ENCODE data around the gene BMP3. TPM values are rescaled to one million over a fixed set of nuclear protein-coding genes. Genes with fewer than 3 reads are reported as not detected.

Gene BMP3
- total RNA-seq, 1 experiment from 2014 or later, result 0.59 TPM

DNA sequence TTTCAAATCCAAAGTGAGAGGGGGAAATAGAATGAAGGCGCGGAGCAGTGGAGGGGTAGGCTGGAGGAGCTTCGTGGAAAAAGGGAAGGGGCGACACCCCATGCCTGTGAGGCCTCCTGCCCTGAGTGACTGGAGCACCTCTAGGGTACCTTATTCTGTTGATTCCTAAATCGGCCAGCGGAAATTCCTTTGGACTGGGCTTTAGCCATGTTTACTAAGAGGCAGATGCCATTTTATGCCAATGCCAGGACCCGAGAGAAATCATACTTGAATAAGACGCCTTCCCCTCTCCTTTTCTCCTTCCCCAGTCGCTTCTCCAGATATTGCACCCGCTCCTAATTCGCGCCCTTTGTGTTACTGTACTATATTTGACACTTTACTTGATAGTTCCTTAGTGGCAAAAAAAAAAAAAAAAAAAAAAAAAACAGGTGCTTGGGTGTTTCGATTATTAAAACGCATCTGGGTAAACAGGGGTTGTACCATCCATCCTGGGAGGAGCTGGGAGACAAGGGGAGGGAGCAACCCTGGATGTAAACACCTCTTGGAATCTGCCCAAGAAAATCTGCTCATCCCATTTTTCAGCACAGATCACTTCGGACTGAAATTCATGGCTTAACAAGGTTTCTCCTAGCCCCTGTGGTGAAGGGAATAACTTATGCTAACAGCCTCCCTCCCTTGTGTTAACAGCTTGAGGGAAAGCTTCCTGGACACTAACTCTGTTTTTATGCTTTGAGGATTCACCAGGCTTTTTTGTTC is 1.5 kb downstream of the BMP3 start:
- Histone ChIP-seq H3K9me3 (replicated peaks) (no peaks in the 10 kb centered on the region), H3K36me3 (no peaks in the 10 kb centered on the region), H3K4me3 (no peak overlapping the region), H3K4me1 (peaks cover 4% of the 10 kb centered on the region; the same call in 1 of the 2 replicates), H3K27ac (no peak overlapping the region), H3K27me3 (no peaks in the 10 kb centered on the region)
- DNase-seq, result no peak

DNA sequence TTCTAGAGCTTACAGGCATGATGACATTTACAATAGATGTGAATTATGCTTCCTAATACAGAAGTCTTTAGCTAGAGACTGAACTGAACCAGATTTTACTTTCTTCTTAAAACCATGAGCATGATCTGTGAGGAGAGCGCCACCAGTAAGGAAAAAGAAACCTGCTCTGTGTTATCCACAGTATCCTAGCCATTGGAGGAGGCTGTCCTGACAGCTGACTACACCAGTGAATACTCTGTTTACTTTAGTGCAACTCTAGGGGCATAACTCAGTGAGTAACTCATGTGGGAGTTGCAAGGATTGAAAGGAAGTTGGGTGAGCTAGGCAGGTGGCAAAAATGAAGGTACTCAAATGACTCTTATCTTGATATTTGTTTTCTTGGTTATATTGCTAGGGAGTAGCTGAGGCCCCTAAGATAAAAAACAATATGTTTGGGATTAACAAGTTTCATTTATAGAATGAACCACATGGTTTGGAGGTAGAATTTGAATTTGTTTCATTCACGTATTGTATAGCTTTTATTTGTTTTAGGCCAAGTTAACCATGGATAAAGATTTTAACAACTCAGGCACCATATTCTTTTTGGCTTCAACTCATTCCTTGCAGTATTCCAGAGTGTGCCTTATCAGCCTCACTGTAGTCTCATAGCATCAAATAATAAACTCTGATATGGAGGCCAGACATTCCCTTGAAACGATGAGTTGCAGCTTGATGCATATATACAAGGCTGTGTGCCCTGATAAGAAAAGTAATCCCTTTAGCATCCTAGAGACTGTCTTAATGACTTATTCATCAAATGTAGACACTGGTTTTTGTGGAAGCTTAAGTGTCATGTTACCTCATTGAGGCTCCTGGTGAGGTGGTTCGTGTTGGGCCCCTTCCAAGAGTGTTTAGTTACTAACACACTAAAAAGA is 2.5 kb downstream of the BMP3 start:
- Histone ChIP-seq H3K36me3 (no peaks in the 10 kb centered on the region), H3K27me3 (no peaks in the 10 kb centered on the region), H3K4me3 (no peak overlapping the region), H3K9me3 (replicated peaks) (no peaks in the 10 kb centered on the region), H3K27ac (no peak overlapping the region), H3K4me1 (peaks cover 4% of the 10 kb centered on the region; the same call in 1 of the 2 replicates)
- peak in 1 of 2 experiments; percentile 22 for DNase-seq

DNA sequence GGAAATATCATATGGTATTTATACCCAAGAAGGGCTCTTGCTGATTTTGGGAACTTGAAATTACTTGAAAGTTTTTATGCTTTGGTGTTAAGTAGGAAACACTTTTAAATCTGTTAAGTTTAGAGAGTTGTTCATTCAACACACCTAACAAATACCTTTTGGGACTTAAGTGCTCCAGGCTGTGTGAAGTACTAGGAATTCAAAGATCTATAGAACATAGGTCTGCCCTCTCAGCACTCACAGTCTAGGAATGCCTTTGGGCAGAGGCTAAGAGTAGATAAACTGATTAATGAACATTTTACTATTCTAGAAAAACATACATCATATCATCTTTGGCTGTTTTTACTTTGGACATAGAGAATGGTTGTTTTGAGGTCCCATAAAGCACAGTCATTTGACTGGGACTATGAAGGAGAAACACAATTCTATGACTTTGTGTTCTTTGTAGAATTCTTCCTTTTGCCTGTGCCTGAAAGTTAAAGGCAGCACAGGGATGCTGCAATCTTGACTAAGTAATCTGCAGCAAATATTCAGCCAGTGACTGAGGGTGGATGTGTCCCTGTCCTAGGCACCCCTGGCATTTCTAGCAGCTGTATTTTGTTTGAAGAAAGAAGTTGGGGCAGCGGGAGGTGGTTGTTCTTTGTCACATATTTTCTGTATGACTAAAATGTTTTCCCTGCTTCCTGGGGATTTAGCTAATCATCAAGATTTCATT is 8.3 kb downstream of the BMP3 start:
- Histone ChIP-seq H3K4me3 (no peak overlapping the region), H3K27ac (no peak overlapping the region), H3K9me3 (replicated peaks) (no peaks in the 10 kb centered on the region), H3K36me3 (no peaks in the 10 kb centered on the region), H3K4me1 (no peaks in the 10 kb centered on the region), H3K27me3 (no peaks in the 10 kb centered on the region)
- no peak for DNase-seq

DNA sequence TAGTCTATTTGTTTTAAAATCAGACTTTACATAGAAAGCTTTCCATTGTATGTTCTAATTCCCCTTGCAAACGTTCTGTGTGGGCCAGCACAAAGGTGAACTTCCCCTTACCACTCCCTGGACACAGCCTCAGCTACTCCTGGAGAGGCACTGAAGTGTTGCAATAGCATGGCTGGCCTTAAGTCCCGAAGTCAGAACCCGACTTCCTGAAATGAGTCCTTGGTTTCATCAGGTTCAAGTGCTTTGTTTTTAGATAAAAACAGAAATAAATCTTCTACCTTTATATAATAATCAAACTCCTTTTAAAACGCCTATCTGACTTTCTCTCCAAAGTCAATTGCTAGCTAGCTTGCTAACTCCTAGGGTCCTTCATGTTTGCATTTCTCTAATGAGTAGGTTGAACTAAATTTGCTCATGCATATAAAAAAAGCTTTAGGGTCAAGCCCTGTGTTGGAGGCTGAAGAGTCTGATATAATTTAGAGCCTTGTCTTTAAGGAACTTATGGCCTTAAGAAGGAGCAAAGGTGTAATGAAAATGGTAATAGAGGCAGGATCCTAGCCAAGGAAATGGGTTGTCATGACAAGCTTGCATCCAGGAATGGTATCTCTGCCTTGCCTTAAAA is 9.0 kb downstream of the BMP3 start:
- H3K27ac ChIP-seq, result no peak overlapping the region
- H3K4me1 ChIP-seq, result no peaks in the 10 kb centered on the region
- DNase-seq, result no peak
- no peaks in the 10 kb centered on the region for H3K36me3 ChIP-seq
- H3K27me3 ChIP-seq, result no peaks in the 10 kb centered on the region
- no peaks in the 10 kb centered on the region for H3K9me3 ChIP-seq (replicated peaks)
- H3K4me3 ChIP-seq, result no peak overlapping the region

DNA sequence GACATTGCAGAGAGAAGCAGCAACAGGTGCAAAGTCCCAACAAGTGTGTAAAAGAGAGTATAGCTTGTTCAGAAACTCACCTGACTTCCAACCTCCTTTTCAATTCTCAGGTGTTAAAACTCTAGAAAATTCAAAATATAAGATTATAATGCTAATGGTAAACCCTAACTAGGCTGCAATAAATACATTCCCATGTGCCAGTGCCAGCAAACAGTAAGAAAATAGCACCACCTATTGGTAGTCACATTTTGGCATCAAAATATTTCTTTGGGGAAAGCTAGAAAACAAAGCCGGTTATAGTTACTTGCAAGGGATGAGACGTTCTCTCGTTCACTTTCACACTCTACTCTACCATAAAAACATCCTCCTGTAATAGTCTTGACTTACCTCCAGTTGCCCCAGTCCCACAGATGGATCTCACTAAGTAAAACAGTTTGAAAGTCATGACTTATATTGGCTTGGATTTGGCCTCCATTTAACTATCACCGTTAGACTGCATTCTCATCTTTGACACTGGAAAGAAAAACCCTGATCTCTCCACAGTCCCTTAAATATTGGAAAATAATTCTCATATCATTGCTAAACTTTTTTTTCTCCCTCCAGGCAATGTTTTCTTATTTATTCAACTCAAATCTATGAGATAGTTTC is 9.6 kb downstream of the BMP3 start:
- Histone ChIP-seq H3K9me3 (replicated peaks) (no peaks in the 10 kb centered on the region), H3K4me3 (no peak overlapping the region), H3K36me3 (no peaks in the 10 kb centered on the region), H3K4me1 (no peaks in the 10 kb centered on the region), H3K27ac (no peak overlapping the region), H3K27me3 (no peaks in the 10 kb centered on the region)
- peak in 1 of 2 experiments; percentile 63 for DNase-seq

DNA sequence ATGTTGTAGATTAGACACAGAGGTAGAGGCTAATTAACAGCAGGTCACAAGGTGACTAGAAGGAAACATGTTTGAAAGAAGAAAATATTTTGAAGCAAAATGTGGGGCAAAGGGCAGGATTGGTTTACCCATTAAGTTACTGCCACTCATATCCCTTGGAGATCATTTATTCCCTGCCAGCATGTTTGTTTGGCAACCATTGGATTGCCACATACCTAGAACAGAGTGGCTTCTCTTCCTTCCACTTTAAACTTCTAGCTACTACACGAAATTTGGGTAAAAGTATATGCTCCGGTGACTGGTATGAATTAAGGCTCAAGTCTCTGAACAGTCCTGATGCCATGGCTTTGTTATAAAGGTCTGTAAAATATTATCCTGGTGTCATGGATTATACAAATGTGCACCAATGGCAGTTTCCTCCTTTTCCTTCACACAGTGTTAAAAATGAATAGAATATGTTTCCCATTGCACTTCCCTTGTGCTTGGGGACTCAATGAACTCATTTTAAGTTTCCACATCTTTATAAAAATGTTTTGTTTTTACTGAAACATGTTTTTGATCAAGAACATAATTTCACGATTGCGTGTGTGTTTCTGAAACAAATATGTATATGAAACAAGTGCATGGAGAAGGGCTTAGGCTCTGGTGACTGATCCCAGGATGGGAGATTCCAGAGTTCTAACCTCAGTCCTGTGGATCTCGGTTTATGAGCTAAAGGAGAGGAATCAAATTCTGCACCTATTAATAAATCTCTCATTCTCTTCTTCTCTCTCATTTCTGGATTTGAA is 12.3 kb downstream of the BMP3 start:
- no peaks in the 10 kb centered on the region for H3K9me3 ChIP-seq (replicated peaks)
- DNase-seq, result no peak
- no peak overlapping the region for H3K27ac ChIP-seq
- H3K36me3 ChIP-seq, result no peaks in the 10 kb centered on the region
- H3K27me3 ChIP-seq, result no peaks in the 10 kb centered on the region
- H3K4me1 ChIP-seq, result no peaks in the 10 kb centered on the region
- no peak overlapping the region for H3K4me3 ChIP-seq

DNA sequence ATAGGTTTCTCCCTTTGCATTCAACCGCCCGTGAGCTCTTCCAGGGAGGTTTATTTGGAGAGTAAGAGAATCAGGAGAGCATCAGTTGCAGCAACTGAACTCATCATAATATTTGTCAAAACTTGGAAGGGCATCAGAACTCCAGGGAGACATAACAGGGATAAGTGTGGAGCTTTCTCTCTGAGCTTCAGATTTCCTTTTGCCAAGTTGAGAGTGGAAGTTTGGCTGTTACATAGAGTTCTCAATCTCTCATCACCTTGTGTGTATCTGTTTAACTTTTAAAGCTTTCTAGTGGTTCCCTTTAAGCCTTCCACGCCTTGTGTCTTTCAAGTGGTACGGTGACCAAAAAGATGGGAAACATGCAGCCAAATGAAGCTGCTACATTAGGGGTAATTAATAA is 18.8 kb downstream of the BMP3 start:
- no peak overlapping the region for H3K4me3 ChIP-seq
- no peaks in the 10 kb centered on the region for H3K4me1 ChIP-seq
- no peaks in the 10 kb centered on the region for H3K36me3 ChIP-seq
- DNase-seq, result no peak
- no peak overlapping the region for H3K27ac ChIP-seq
- no peaks in the 10 kb centered on the region for H3K27me3 ChIP-seq
- H3K9me3 ChIP-seq (replicated peaks), result no peaks in the 10 kb centered on the region

DNA sequence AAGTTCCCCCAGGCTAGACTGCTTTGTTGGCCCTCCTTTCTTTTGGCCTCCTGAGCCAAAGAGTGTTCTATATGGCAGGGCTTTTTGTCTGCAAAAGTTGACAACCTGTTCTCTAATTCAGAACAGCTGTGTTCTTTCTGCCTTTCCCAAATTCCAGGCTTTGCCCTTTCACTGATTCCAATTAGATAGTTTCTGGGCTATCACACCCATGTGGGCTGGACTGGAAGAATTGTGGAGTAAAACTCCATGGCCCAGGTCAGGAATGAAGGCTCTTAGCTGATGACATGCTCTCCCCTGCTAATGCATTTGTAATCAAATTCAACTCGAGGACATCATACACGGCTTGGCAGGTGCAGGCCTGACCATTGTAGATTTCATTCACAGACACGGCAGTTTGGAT is 19.4 kb downstream of the BMP3 start:
- Histone ChIP-seq H3K27me3 (no peaks in the 10 kb centered on the region), H3K36me3 (no peaks in the 10 kb centered on the region), H3K4me3 (no peak overlapping the region), H3K4me1 (no peaks in the 10 kb centered on the region), H3K27ac (no peak overlapping the region), H3K9me3 (replicated peaks) (no peaks in the 10 kb centered on the region)
- DNase-seq, result no peak

DNA sequence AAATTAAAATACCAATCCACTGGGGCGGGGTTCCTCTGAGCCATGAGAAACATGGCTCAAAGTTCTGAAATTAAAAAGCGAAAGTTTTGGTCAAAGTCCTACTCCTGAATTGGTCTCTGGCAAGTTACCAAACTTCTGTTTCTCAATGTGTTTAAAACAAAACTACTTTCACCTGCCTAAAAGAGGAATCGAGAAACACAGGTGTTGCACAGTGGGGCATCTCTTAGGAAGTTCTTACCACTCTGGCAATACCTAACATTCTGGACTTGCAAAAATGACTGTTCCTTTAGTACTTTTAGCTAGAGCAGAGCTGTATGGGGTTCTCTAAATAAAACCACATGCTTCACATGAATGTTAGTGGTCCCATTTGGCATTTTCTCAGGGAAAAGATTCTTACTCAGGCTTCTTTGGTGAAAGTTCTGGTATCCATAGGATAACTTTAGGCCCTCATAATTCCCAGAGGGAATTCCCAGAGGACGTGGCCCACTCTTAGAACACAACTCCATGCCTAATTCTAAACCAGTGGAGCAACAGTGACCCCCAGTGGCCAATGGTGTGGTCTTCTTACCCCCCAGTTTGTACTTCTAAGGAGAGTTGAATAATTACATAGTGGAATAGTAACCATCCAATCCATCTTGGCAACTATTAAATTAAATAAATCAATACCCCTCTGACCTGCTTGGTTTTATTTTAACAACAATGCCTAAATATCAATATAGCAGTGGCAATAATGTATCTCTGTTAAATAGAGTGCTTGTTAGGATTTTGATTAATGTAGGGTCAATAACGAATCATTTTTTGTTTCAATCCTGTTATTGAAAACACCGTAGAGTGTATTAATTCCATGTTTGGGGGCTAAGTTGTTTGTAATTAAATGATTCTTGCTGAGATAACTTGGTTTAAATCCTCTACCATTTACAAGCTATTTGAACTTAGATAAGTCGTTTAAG is 21.9 kb downstream of the BMP3 start:
- H3K4me1 ChIP-seq, result no peaks in the 10 kb centered on the region
- no peaks in the 10 kb centered on the region for H3K27me3 ChIP-seq
- peak; percentile 70 to 92 for DNase-seq
- H3K36me3 ChIP-seq, result no peaks in the 10 kb centered on the region
- no peaks in the 10 kb centered on the region for H3K9me3 ChIP-seq (replicated peaks)
- no peak overlapping the region for H3K27ac ChIP-seq
- no peak overlapping the region for H3K4me3 ChIP-seq

DNA sequence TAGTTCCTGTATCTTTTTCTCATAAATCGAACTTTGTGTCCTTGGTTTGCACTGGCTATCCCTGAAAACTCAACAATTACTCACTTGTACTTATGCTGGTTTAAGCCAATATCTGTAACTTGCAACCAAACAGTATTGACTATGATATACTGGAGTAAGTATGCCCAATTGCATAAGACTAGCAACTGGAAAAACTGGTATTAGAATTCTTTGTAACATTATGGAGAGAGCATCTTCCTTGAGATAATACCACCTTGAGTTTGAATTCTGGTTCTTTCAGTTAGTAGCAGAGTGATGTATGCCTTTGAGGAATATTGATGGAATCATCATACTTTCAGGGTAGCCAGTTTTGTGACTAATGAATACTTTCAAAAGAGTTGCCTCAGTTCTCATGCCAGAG is 28.1 kb downstream of the BMP3 start:
- Histone ChIP-seq H3K4me3 (no peak overlapping the region), H3K36me3 (no peaks in the 10 kb centered on the region), H3K27me3 (no peaks in the 10 kb centered on the region), H3K9me3 (replicated peaks) (no peaks in the 10 kb centered on the region), H3K4me1 (no peaks in the 10 kb centered on the region), H3K27ac (no peak overlapping the region)
- no peak for DNase-seq

DNA sequence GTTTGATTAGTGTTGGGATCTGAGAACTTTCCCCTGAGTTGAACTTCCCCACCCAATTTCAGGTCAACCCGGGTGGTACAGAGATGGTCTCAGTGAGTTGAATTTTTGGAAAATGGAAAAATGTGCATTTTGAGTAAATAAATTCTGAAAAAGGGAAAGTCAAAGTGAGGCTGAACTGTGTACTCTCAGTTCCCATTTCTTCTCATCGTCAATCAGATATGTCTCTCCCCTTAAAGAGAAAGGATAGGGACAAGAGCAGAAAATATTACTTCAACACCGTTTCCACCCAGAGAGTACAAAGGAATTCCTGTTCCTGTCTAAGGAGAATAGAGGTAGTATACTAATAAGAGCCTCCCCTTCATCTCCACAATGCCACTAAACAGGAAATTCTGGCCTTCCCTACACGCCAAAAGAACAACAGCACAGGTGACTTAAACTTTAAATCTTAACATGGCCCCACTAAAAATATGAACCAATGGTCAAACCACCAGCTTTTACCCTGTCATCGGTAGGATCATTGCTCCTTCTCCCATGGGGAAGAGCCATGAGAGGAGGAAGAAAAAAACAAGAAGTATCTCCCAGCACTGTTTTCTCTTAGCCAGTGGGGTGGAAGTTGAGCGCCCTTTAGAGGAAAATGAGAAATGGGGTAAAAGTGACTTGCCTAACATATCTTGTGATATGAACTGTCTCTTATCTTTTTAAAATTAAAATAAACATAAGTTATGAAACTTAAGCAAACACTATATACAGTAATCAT is 30.3 kb downstream of the BMP3 start:
- no peaks in the 10 kb centered on the region for H3K9me3 ChIP-seq (replicated peaks)
- no peak for DNase-seq
- H3K27me3 ChIP-seq, result no peaks in the 10 kb centered on the region
- H3K4me1 ChIP-seq, result no peaks in the 10 kb centered on the region
- no peaks in the 10 kb centered on the region for H3K36me3 ChIP-seq
- H3K4me3 ChIP-seq, result no peak overlapping the region
- no peak overlapping the region for H3K27ac ChIP-seq

DNA sequence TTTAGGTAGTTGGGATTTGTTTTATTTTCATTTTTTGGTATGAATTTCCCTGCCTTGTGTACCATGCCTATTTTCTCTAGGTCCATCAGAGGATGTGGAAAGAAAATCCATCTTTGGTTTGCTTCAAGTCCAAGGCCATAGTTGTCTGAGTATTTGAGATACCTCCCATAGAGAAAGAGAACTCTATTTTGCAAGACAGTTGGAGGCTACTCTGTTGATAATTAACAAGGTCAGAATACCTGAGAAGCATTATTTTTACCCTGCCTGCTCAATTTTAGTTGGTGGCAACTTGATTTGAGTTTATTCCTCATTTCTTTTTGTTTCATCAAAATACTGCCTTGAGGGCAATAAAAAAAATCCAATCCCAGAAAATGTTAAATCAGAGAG is 30.8 kb downstream of the BMP3 start:
- H3K4me1 ChIP-seq, result no peaks in the 10 kb centered on the region

More for the DNA sequence above, 30.8 kb downstream of the BMP3 start:
- Histone ChIP-seq H3K36me3 (no peaks in the 10 kb centered on the region), H3K27me3 (no peaks in the 10 kb centered on the region), H3K27ac (no peak overlapping the region), H3K9me3 (replicated peaks) (no peaks in the 10 kb centered on the region), H3K4me3 (no peak overlapping the region)
- no peak for DNase-seq
